ENCODE measurements around the gene MORN1. TPM values are rescaled to one million over a fixed set of nuclear protein-coding genes. Genes with fewer than 3 reads are reported as not detected.

Gene MORN1
- total RNA-seq, 1 donor from 2014 or later = 24.4 TPM

DNA sequence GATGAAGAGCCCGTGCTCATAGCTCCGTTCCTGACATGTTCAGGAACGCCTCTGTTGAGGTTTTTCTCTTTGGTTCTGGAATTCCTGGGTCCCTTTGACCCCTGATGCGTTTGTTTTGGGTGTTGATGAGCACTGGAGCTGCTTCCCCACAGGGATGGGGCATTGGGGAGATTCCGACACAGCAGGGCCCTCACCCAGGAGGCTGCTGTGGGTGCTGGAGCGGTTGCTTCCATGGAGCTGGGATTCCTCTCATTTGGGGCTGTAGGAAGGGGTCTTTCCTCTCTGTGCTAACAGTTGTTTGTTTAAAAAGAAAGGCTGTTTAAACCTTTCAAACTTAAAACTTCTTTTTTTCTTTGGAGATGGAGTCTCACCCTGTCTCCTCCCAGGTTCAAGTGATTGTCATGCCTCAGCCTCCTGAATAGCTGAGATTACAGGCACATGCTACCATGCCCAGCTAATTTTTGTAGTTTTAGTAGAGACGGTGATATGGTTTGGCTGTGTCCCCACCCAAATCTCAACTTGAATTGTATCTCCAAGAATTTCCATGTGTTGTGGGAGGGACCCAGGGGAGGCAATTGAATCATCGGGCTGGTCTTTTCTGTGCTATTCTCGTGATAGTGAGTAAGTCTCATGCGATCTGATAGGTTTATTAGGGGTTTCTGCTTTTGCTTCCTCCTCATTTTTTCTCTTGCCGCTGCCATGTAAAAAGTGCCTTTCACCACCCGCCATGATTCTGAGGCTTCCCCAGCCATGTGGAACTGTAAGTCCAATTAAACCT is 114.4 kb downstream of the MORN1 start:
- H3K27ac Mint-ChIP-seq (ENCODE audit: unreplicated experiment) = no peak overlapping the region
- peaks cover 48% of the 10 kb centered on the region for H3K4me1 Mint-ChIP-seq
- H3K36me3 Mint-ChIP-seq (ENCODE audit: low read depth) = peaks cover 7% of the 10 kb centered on the region
- TF ChIP-seq, protein P1, sequence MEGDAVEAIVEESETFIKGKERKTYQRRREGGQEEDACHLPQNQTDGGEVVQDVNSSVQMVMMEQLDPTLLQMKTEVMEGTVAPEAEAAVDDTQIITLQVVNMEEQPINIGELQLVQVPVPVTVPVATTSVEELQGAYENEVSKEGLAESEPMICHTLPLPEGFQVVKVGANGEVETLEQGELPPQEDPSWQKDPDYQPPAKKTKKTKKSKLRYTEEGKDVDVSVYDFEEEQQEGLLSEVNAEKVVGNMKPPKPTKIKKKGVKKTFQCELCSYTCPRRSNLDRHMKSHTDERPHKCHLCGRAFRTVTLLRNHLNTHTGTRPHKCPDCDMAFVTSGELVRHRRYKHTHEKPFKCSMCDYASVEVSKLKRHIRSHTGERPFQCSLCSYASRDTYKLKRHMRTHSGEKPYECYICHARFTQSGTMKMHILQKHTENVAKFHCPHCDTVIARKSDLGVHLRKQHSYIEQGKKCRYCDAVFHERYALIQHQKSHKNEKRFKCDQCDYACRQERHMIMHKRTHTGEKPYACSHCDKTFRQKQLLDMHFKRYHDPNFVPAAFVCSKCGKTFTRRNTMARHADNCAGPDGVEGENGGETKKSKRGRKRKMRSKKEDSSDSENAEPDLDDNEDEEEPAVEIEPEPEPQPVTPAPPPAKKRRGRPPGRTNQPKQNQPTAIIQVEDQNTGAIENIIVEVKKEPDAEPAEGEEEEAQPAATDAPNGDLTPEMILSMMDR (conservative IDR thresholded peaks at IDR 0.05) = no peak
- H3K27me3 Mint-ChIP-seq (ENCODE audit: low read depth) = no peaks in the 10 kb centered on the region
- no peak for DNase-seq (ENCODE audit: low read depth, low spot score)
- no peak overlapping the region for H3K4me3 Mint-ChIP-seq
- H3K9me3 Mint-ChIP-seq = no peaks in the 10 kb centered on the region

DNA sequence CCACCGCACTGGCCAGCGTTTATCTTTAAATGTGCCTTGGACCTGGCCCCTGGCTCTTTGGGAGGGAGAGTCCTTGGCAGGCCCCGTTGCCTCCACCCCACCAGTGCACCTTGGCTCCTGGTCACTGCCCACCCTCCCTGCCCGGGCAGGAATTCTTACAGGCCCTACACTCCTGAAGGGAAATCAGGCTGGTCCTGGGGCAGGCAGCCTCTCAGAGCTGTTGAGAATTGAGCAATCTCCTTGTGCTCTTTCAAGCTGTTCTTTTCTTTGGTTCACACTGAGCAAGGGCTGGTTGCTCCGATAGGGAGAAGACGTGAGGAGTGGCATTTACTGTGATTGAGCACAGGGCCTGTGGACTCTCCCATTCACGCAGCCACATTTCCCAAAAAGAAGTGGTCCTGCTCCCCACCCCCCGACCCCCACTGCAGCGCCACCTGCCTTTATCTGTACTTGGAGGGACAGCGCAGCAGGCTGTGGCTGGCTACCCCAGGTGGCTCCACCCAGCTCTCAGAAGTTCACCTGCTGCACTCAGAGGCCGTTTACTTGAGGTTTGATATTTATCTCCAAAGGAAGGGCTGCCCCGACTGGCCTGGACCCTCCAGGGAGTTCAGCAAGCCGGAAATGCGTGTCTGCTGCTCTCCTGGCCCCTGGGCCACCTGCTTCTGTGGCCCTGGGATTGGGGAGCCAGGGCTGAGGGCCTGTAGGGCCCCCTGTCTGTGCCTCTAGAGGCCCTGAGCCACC is 115.4 kb downstream of the MORN1 start:
- TF ChIP-seq, protein P1 (conservative IDR thresholded peaks at IDR 0.05) = no peak
- Mint-ChIP-seq H3K9me3 (no peaks in the 10 kb centered on the region), H3K27ac (ENCODE audit: unreplicated experiment) (no peak overlapping the region), H3K4me3 (peak overlapping the region; percentile 34), H3K27me3 (ENCODE audit: low read depth) (no peaks in the 10 kb centered on the region), H3K36me3 (ENCODE audit: low read depth) (peaks cover 7% of the 10 kb centered on the region), H3K4me1 (peaks cover 54% of the 10 kb centered on the region)
- no peak for DNase-seq (ENCODE audit: low read depth, low spot score)

DNA sequence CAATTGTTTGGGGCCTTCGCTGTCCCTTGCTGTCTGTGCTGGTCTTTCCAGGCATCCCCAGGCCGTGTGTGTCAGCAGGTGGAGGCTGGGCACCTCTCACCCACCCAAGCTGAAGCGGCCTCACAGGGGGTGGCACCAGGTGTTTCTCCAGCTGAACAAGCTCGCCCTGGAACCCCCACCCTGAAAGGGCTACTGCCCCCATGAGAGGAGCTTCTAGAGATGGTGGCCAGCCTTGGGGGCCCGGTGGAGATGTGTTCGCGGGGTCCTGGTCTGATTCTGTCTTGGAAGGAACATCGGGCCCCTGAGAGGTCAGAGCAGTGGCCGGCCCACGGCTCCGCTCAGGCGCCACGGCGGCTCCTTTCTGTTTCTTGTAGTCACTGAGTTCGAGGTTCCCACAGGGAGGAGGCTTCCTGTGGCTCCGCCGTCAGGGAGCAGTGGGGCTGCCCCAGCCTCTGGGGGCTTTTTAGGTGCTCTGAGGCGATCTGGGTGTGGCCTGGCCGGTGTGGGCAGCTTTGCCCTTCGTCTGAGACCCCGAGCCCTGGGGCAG is 116.4 kb downstream of the MORN1 start:
- H3K27ac Mint-ChIP-seq (ENCODE audit: unreplicated experiment) = no peak overlapping the region
- no peak for DNase-seq (ENCODE audit: low read depth, low spot score)
- H3K4me3 Mint-ChIP-seq = peak overlapping the region; percentile 31
- TF ChIP-seq, protein P1 (conservative IDR thresholded peaks at IDR 0.05) = no peak
- peaks cover 60% of the 10 kb centered on the region for H3K4me1 Mint-ChIP-seq
- no peaks in the 10 kb centered on the region for H3K9me3 Mint-ChIP-seq
- no peaks in the 10 kb centered on the region for H3K27me3 Mint-ChIP-seq (ENCODE audit: low read depth)
- H3K36me3 Mint-ChIP-seq (ENCODE audit: low read depth) = peaks cover 7% of the 10 kb centered on the region

DNA sequence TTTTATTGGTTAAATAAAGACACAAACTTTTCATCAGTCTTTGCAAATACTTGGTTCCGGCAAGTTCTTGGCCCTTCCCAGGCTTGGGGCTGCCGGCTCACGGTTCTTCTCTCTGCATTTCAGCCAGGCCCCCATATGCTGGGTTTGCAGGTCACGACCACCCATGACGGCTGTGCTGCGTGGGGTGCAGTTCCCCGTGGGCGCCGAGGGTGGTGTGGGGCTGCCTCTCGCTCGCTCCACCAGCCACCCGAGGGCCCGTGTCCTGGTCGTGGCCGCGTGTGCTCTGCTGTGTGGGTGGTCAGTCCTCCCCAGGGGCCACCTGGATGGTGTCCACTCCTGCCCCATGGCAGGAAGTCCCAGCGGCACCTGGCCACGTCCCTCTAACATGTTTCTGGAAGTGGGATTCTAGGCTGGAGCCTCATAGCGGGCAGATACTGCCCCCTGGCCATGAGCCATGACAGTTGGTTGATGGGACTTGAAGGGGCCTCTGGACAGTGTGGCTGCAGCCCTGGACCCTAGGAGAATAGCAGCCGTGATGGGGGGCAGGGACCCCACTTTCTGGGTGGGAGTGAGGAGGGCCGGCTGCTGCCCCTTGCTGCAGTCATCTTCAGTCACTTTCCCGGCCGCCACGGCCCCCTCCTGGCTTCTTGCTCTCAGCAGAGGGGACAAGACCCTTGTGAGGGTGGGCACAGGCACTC is 117.0 kb downstream of the MORN1 start:
- Mint-ChIP-seq H3K4me1 (peaks cover 57% of the 10 kb centered on the region), H3K36me3 (ENCODE audit: low read depth) (peaks cover 4% of the 10 kb centered on the region), H3K9me3 (no peaks in the 10 kb centered on the region), H3K27me3 (ENCODE audit: low read depth) (no peaks in the 10 kb centered on the region), H3K4me3 (peak overlapping the region; percentile 31), H3K27ac (ENCODE audit: unreplicated experiment) (no peak overlapping the region)
- DNase-seq (ENCODE audit: low read depth, low spot score) = no peak
- TF ChIP-seq, protein P1 (conservative IDR thresholded peaks at IDR 0.05) = no peak

DNA sequence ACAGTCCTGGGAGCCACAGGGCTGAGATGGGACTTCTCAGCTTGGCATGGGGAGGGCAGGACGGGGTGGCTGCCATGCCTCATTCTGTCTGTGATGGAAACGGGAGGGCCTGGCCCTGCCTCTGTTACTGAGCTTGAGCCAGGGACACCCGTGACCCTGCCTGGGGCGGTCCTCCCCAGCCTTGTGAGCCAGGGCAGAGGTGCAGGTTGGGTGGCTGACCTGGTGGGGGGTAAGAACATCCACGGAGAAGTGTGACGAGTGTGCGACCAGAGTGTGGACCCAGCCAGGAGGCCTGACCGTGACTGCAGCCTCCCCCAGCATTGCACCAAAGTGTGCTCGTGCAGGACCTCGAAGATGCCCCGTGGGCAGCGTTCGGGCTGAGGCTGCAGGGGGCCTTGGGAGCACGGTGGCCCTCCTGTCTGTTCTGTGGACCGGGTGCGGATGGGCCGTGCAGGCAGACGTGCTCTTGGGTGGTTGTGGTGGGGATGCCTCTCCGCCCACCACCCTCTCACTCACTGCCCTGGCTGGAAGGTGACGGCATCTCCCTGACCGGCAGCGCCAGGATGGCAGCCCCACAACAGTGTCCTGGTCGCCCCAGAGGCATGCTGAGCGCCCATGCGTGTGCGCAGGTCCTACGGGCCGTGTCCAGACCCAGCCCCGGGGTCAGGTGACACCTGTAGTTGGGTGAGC is 117.8 kb downstream of the MORN1 start:
- no peak for DNase-seq (ENCODE audit: low read depth, low spot score)
- Mint-ChIP-seq H3K9me3 (no peaks in the 10 kb centered on the region), H3K27me3 (ENCODE audit: low read depth) (no peaks in the 10 kb centered on the region), H3K27ac (ENCODE audit: unreplicated experiment) (peak overlapping the region; percentile 57), H3K36me3 (ENCODE audit: low read depth) (peaks cover 4% of the 10 kb centered on the region), H3K4me1 (peaks cover 56% of the 10 kb centered on the region), H3K4me3 (no peak overlapping the region)
- TF ChIP-seq, protein P1 (conservative IDR thresholded peaks at IDR 0.05) = no peak
